Measurements from ENCODE around the gene CNDP2.

The CNDP2 gene

GRCh38 chr18:74495581-74496507, at the start of gene CNDP2:
TSS of gene CNDP2 (plus strand) at chr18:74496363. CDS start at chr18:74499974, 3,611 bp downstream.
- DNase-seq = peak; percentile 80 to 100 (median 99)

GRCh38 chr18:74446631-74447403, 49.3 kb upstream of the CNDP2 start:
- DNase-seq = no peak

- no peak for DNase-seq
Measured at GRCh38 chr18:74447404-74448152, 48.6 kb upstream of the CNDP2 start.

DNA sequence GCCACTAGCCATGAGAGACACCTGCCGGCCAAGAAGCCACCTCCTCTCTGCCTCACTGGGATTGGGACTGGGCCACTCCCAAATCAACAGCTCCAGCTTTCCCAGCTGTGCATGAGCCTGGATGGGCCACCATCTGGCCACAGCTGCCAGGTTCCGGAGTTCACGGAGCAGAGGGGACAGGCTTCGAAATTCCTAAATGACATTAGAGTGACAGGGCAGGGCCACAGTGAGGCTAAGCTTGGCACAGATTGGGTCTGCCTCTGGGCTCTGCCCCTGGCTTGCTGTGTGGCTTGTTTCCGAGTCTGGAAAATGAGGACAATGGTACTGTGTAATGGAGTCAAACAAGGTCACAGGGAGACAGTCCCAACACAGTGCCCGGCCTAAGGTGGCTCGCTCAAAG, 45.5 kb upstream of the CNDP2 start:
- peak in 35 of 51 donors; percentile 15 to 80 (median 48) for DNase-seq

- DNase-seq = peak in 1 of 51 donors; percentile 20
Measured at GRCh38 chr18:74451148-74451547, 45.0 kb upstream of the CNDP2 start.

DNA sequence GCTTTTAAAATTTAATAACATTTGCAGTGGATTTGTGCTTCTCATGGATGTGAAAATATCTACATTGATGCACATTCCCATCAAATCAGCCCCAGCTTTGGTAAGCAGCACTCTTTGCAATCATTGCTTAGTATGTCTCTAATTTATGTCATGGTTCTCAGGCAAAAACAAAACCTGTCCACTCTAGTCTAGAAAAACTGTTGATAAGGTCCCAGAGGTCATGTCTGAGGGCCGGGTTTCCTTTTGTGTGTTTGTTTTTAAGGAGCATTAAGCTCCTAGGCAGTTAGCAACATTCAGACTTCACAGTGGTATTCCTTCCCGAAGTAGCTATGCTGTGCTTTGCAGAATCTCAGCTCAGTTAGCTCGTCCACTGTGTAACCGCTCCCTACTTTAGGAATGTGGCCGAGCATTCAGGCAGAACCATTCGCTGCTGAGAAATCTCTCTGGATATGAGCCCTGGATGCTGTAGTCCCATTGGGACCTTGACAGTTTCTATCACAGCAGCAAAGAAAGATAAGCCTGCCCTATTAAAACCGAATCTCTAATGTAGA, 43.1 kb upstream of the CNDP2 start:
- DNase-seq = peak in 1 of 51 donors; percentile 10

GRCh38 chr18:74453642-74454198, 42.4 kb upstream of the CNDP2 start:
- DNase-seq = no peak

DNA sequence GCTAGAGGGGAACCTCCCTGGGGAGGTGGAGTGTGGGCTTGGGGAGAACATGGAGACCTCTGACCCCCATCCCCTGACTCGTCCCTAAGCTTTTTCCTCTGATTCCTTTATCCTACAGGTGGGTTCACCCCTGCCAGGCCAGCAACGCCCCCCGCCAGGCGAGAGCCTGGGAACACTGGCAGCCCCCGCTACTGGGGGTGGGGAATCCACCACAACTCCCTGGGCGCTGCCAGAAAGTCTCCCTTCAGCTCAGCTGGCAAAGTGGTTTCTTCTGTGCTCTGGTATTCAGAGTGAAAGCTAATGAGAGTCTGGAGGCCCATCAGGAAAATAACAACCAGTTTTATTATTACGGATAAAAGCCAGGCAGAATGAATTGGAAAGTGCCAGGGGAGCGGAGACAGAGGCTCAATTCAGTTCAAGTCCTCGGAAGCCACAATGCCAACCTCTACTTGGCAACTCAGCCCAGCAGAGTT, 41.8 kb upstream of the CNDP2 start:
- DNase-seq = peak in 42 of 51 donors; percentile 13 to 89 (median 62)

- no peak for DNase-seq
Measured at GRCh38 chr18:74455386-74455785, 40.8 kb upstream of the CNDP2 start.

DNA sequence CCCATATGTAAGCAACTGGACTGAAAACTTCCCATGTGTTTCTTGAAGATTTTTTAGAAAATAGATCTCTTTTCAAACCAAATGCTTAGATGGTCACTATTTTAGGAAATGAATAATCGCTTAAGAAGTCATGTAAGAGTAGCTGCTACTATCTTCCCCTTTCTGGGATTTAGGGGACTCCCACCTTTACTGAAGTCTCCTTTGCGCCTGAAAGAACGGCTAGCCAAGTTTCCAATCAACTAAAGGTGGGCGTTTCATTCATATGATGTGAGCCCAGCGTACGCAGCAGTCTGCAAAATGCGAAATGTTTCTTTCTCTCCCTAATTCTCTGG, 40.2 kb upstream of the CNDP2 start:
- DNase-seq = no peak

- peak in 19 of 51 donors; percentile 17 to 79 (median 46) for DNase-seq
Measured at GRCh38 chr18:74456349-74457042, 39.7 kb upstream of the CNDP2 start.

DNA sequence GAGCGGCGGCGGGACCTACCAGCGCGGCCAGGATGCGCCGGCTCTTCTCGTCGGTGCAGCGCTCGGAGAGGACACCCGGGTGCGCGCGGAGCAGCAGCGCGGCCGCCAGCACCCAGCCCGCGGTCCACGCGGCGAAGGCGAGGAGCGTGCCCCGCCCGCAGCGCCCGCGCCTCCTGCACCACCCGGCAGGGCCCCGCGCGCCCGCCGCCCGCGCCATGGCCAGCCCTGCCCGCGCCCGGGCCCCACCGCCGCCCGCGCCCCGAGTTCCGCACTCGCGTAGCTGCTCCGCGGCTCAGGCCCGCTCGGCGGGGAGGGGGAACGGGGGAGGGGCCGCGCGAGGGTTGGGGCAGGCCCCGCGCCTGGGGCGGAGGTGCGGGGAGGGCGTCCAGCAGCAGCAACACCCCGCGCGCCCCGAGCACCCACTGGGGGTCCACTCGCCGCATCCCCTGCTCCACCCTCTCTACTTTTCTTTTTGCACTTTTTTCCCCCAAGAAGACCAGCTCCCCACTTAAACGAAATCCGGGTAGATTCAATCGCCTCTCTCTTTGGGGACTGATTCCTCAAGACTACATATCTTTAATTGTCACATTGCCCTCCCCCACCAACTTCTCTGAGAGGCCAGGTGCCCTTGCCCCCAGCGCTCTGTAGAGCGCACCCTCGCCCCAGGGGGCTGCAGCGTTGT, 39.0 kb upstream of the CNDP2 start, which contains the start of gene DIPK1C:
TSS of gene DIPK1C (minus strand) at position 266 of the 682 bp plus-strand sequence. CDS start at position 217, 49 bp downstream.
- DNase-seq = peak in 44 of 51 donors; percentile 19 to 90 (median 64)

GRCh38 chr18:74457725-74458421, 38.3 kb upstream of the CNDP2 start:
- peak in 47 of 51 donors; percentile 19 to 88 (median 67) for DNase-seq

DNA sequence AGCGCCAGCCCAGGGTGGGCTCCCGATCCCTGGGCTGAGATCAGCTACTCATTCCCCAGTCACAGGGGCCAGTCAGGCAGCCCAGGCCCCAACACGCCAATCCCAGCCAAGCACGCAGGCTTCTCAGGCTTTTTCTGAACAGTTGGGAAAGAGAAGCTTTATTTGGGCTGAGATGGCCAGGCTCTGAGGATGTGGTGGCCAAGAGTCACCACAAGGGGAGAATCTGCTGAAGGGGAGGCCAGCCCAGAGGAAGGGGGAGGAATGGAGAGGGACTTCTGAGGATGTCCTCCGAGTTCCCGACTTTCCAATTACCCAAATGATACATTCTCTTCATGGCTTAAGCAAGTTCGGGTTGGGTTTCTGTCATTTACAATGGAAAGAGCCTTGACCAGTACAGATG, 36.3 kb upstream of the CNDP2 start:
- peak in 12 of 51 donors; percentile 11 to 44 (median 29) for DNase-seq

DNA sequence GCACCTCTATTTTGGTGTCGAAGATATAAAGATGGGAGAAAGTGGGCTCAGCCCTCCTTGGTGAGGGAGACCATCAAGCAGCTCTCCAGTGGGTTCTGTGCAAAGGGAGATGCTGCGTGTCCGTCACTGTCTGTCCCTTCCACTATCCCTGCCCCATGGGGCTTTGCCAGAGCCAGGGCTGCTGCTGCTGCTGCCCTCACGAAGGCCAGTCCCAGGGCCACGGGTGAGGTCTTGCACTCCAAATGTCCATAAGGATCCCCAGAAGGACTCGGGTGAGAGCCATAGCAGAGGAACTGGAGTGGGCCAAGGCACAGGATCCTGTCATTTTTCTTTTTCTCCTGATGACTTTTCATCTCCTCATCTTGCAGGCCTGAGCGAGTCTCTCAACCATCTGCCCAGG, 35.3 kb upstream of the CNDP2 start:
- DNase-seq = no peak

DNA sequence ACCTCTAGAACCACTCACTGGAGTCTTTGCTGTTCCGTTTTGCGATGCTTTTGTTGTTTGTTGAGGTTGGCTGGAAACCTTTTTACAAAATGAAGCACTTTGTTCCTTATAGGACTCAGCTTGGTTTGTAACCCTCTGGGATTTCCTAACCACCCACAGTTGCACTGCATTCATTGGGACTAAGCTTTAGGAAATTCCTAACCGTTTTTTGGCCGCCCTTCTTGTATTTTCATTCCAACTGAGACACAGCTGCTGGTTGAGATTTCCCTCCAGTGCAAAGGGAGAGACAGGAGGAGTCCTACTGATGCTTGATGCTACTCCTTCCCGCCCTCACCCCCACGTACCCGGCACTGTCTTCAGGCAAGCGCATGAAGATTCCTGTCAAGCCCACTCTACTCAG, 32.9 kb upstream of the CNDP2 start:
- DNase-seq = no peak

DNA sequence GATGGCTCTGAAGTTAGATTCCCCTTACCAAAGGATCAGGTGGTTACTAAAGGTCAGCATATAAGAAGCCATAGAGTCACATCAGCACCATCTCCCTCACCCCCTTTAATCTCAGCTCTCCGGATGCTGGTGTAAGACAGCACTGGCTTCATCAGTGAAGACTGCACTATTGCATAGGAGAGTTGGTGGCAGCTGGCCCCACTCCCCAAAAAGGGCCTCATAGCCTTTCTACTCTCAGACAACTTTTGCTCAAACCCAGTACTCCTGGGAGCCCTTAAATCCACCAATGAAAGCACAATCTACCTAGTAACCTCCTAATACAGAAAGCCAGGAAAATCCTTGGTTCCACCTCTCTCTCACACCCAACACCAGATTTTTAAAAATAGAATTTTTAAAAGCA, 32.2 kb upstream of the CNDP2 start:
- DNase-seq = no peak

GRCh38 chr18:74465775-74466174, 30.4 kb upstream of the CNDP2 start:
- no peak for DNase-seq

- DNase-seq = peak in 1 of 51 donors; percentile 20
Measured at GRCh38 chr18:74468547-74469061, 27.6 kb upstream of the CNDP2 start.
